ENCODE measurements around the gene KLHL36.

DNA sequence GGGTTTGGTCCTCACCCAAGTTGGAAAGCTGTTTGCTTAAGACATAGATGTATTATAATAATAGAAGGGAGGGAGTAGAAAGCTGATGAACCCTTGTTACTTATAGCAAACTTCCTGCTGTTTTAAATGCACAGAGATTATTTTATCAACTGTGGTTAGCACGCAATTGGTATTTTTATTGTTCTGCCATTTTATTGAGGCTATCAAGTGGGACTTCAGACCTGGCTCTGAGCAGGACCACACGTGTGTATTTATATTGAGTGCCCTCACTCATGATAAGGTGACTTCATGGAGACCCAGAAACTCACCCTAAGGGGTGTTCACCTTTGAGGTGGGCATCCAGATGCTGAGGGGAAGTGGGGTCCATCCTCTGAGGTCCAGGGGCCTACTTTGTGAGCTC, 17.0 kb downstream of the KLHL36 start:
- no peak for TF ChIP-seq POLR2A (IDR thresholded peaks at IDR 0.05)
- TF ChIP-seq, protein P1, sequence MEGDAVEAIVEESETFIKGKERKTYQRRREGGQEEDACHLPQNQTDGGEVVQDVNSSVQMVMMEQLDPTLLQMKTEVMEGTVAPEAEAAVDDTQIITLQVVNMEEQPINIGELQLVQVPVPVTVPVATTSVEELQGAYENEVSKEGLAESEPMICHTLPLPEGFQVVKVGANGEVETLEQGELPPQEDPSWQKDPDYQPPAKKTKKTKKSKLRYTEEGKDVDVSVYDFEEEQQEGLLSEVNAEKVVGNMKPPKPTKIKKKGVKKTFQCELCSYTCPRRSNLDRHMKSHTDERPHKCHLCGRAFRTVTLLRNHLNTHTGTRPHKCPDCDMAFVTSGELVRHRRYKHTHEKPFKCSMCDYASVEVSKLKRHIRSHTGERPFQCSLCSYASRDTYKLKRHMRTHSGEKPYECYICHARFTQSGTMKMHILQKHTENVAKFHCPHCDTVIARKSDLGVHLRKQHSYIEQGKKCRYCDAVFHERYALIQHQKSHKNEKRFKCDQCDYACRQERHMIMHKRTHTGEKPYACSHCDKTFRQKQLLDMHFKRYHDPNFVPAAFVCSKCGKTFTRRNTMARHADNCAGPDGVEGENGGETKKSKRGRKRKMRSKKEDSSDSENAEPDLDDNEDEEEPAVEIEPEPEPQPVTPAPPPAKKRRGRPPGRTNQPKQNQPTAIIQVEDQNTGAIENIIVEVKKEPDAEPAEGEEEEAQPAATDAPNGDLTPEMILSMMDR (IDR thresholded peaks at IDR 0.05) = no peak
- TF ChIP-seq EP300 (IDR thresholded peaks at IDR 0.05) = no peak

Data from upper lobe of left lung (tissue), 4 donors.